HepG2 (cell line): ENCODE results near the gene PRSS8. TPM values are rescaled to one million over a fixed set of nuclear protein-coding genes. Genes with fewer than 3 reads are reported as not detected.

Experiments
- ARID2 ChIP-seq: sonication (generic); formaldehyde crosslinking; IDR thresholded peaks from 2 replicates; pipeline ENCODE4 v1.8.1; 2022; ENCODE audit warnings: mild to moderate bottlenecking, missing genetic modification reagents, borderline replicate concordance
- BORCS8-MEF2B ChIP-seq: sonication (generic); formaldehyde crosslinking; IDR thresholded peaks from 2 replicates; pipeline ENCODE4 v1.8.0; 2022; ENCODE audit warnings: mild to moderate bottlenecking, missing genetic modification reagents
- CREB1 ChIP-seq, 2 experiments: fragments of 450-650 bp in 1 of 2; IDR thresholded peaks; 2 replicates each; pipeline ENCODE4 v1.6.1; 2016 to 2017; ENCODE audit warnings: control low read depth in 1 of 2, mild to moderate bottlenecking in 1 of 2, missing compliant biosample characterization in 1 of 2, missing genetic modification characterization in 1 of 2
- ERF ChIP-seq: IDR thresholded peaks from 2 replicates; pipeline ENCODE4 v1.6.1; 2018; ENCODE audit warnings: missing biosample characterization, missing genetic modification reagents
- MBNL3 ChIP-seq: fragments of 250-450 bp; sonication (Bioruptor Pico); conservative IDR thresholded peaks from 2 replicates; pipeline ENCODE4 v1.8.0; 2022; ENCODE audit warnings: mild to moderate bottlenecking, inconsistent platforms
- NRL ChIP-seq: sonication (generic); formaldehyde crosslinking; IDR thresholded peaks from 2 replicates; pipeline ENCODE4 v1.5.0; 2020; ENCODE audit warnings: missing genetic modification reagents, mild to moderate bottlenecking, moderate library complexity, borderline replicate concordance
- ZBTB20 ChIP-seq: sonication (generic); formaldehyde crosslinking; IDR thresholded peaks from 2 replicates; pipeline ENCODE4 v1.8.1; 2023; ENCODE audit warnings: missing genetic modification reagents, low read depth, mild to moderate bottlenecking, borderline replicate concordance
- ZKSCAN5 ChIP-seq: sonication (generic); formaldehyde crosslinking; IDR thresholded peaks from 2 replicates; pipeline ENCODE4 v1.5.1; 2020; ENCODE audit warnings: mild to moderate bottlenecking, missing genetic modification reagents
- ZNF230 ChIP-seq: sonication (generic); formaldehyde crosslinking; IDR thresholded peaks from 2 replicates; pipeline ENCODE4 v1.4.0; 2020; ENCODE audit warnings: mild to moderate bottlenecking, missing genetic modification reagents
- ZNF326 ChIP-seq: sonication (generic); formaldehyde crosslinking; IDR thresholded peaks from 2 replicates; pipeline ENCODE4 v1.4.0; 2020; ENCODE audit warnings: missing genetic modification reagents, borderline replicate concordance
- ZSCAN30 ChIP-seq: sonication (generic); formaldehyde crosslinking; IDR thresholded peaks from 2 replicates; pipeline ENCODE4 v1.5.0; 2020; ENCODE audit warnings: mild to moderate bottlenecking, missing genetic modification reagents
- polyA plus RNA-seq, 8 experiments: library from polyadenylated mRNA; depleted of rRNA in 3 of 8; stranded (reverse) in 7 of 8; unstranded in 1 of 8; fragments of >200 nt; fragmentation: Illumina TruSeq in 4 of 8; extraction: Trizol in 4 of 8; gene quantifications; 2 replicates each; pipeline versions ENCODE4 v1.2.1 to v1.2.3, GENCODE V29; 2011 to 2016; ENCODE audit warnings: low read depth in 4 of 8, missing spikeins in 1 of 8, mixed read lengths in 1 of 8; ENCODE audit not compliant: insufficient read depth in 1 of 8
- total RNA-seq, 5 experiments: library from RNA; depleted of rRNA; stranded (reverse); fragments of >200 nt; fragmentation: Illumina TruSeq; extraction: Trizol; gene quantifications; 2 replicates each; pipeline ENCODE4 v1.2.3, GENCODE V29; 2016; ENCODE audit warnings: low read depth in 1 of 5
- TF ChIP-seq, protein P1 (sequence below): sonication (generic); formaldehyde crosslinking; IDR thresholded peaks from 2 replicates; pipeline ENCODE4 v1.8.1; 2023; ENCODE audit warnings: mild to moderate bottlenecking, missing genetic modification reagents, borderline replicate concordance
- TF ChIP-seq, protein P2 (sequence below): IDR thresholded peaks from 2 replicates; pipeline ENCODE4 v1.6.1; 2016; ENCODE audit warnings: control low read depth
- TF ChIP-seq, protein P3 (sequence below): sonication (generic); formaldehyde crosslinking; conservative IDR thresholded peaks from 2 replicates; pipeline ENCODE4 v1.4.0; 2020; ENCODE audit warnings: mild to moderate bottlenecking, missing genetic modification reagents, moderate library complexity
- TF ChIP-seq, protein P4 (sequence below): sonication (generic); formaldehyde crosslinking; IDR thresholded peaks from 2 replicates; pipeline ENCODE4 v1.5.0; 2020; ENCODE audit warnings: missing genetic modification reagents
- TF ChIP-seq, protein P5 (sequence below): IDR thresholded peaks from 2 replicates; pipeline ENCODE4 v1.6.1; 2012; ENCODE audit warnings: low read depth, low read length, improper control_type of control experiment
- TF ChIP-seq, protein P6 (sequence below): sonication (generic); formaldehyde crosslinking; IDR thresholded peaks from 2 replicates; pipeline ENCODE4 v1.8.1; 2023; ENCODE audit warnings: mild to moderate bottlenecking, missing genetic modification reagents
- TF ChIP-seq, protein P7 (sequence below): sonication (generic); formaldehyde crosslinking; IDR thresholded peaks from 2 replicates; pipeline ENCODE4 v1.4.0; 2020; ENCODE audit warnings: mild to moderate bottlenecking, missing genetic modification reagents

The PRSS8 gene
- total and polyA plus RNA-seq, 2 of the 13 experiments (the other 11 are each of a cell fraction or from before 2014, with no cell fraction given) = 2.6 to 7.2 TPM

DNA sequence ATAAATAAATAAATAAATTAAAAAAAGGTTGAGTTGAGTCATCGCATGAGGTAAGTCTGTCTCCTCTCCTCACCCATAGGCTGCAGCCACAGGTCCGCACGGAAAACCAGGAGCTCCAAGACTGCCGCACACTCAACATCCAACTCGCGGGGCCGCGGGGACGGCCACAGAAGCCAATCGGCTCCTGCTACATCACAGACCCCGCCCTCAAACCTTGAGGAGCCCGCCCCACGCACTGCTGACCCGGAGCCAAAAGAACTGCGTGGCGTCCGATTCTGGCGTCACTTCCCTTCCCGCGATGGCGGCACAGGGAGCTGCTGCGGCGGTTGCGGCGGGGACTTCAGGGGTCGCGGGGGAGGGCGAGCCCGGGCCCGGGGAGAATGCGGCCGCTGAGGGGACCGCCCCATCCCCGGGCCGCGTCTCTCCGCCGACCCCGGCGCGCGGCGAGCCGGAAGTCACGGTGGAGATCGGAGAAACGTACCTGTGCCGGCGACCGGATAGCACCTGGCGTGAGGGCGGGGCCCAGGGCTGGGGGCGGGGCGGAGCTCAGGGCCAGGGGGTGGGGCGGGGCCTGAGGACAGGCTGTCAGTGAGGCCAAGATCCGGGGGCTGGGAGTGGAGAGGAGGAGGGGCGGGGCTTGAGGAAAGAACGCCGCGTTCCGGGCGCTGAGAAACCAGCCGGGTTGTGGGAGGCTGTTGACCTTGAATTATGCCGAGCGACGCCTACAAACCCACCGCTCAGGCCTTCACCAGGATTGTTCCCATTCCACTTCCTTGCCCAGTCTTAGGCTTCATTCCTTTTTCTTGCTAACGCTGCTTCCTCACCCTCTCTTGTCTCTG, 17.9 kb downstream of the PRSS8 start, which contains the start of gene KAT8 (continued):
- TF ChIP-seq, protein P1, sequence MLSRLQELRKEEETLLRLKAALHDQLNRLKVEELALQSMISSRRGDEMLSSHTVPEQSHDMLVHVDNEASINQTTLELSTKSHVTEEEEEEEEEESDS (CRISPR knock-in tag) = 0 out of 2 replicates have a peak, but pooled peaks have one; percentile 83
- TF ChIP-seq, protein P2, sequence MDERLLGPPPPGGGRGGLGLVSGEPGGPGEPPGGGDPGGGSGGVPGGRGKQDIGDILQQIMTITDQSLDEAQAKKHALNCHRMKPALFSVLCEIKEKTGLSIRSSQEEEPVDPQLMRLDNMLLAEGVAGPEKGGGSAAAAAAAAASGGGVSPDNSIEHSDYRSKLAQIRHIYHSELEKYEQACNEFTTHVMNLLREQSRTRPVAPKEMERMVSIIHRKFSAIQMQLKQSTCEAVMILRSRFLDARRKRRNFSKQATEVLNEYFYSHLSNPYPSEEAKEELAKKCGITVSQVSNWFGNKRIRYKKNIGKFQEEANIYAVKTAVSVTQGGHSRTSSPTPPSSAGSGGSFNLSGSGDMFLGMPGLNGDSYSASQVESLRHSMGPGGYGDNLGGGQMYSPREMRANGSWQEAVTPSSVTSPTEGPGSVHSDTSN (CRISPR knock-in tag) = no peak
- TF ChIP-seq ERF (CRISPR knock-in tag) (peak; percentile 96; the same call in 1 of the 2 replicates), BORCS8-MEF2B (CRISPR knock-in tag) (peak; percentile 79), ZSCAN30 (CRISPR knock-in tag) (no peak), ZBTB20 (CRISPR knock-in tag) (peak; percentile 81), ZKSCAN5 (CRISPR knock-in tag) (no peak), ZNF230 (CRISPR knock-in tag) (peak; percentile 85), NRL (CRISPR knock-in tag) (0 out of 2 replicates have a peak, but pooled peaks have one; percentile 7), MBNL3 (CRISPR knock-in tag) (no peak), CREB1 (IDR thresholded peaks at IDR 0.05) (peak; percentile 93), CREB1 (CRISPR knock-in tag; IDR thresholded peaks at IDR 0.05) (peak; percentile 98), ZNF326 (CRISPR knock-in tag) (0 out of 2 replicates have a peak, but pooled peaks have one; percentile 59), ARID2 (peak; percentile 81)
- TF ChIP-seq, protein P3, sequence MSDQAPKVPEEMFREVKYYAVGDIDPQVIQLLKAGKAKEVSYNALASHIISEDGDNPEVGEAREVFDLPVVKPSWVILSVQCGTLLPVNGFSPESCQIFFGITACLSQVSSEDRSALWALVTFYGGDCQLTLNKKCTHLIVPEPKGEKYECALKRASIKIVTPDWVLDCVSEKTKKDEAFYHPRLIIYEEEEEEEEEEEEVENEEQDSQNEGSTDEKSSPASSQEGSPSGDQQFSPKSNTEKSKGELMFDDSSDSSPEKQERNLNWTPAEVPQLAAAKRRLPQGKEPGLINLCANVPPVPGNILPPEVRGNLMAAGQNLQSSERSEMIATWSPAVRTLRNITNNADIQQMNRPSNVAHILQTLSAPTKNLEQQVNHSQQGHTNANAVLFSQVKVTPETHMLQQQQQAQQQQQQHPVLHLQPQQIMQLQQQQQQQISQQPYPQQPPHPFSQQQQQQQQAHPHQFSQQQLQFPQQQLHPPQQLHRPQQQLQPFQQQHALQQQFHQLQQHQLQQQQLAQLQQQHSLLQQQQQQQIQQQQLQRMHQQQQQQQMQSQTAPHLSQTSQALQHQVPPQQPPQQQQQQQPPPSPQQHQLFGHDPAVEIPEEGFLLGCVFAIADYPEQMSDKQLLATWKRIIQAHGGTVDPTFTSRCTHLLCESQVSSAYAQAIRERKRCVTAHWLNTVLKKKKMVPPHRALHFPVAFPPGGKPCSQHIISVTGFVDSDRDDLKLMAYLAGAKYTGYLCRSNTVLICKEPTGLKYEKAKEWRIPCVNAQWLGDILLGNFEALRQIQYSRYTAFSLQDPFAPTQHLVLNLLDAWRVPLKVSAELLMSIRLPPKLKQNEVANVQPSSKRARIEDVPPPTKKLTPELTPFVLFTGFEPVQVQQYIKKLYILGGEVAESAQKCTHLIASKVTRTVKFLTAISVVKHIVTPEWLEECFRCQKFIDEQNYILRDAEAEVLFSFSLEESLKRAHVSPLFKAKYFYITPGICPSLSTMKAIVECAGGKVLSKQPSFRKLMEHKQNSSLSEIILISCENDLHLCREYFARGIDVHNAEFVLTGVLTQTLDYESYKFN (CRISPR knock-in tag) = peak; percentile 62
- TF ChIP-seq, protein P4, sequence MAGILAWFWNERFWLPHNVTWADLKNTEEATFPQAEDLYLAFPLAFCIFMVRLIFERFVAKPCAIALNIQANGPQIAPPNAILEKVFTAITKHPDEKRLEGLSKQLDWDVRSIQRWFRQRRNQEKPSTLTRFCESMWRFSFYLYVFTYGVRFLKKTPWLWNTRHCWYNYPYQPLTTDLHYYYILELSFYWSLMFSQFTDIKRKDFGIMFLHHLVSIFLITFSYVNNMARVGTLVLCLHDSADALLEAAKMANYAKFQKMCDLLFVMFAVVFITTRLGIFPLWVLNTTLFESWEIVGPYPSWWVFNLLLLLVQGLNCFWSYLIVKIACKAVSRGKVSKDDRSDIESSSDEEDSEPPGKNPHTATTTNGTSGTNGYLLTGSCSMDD (CRISPR knock-in tag) = no peak
- TF ChIP-seq, protein P5, sequence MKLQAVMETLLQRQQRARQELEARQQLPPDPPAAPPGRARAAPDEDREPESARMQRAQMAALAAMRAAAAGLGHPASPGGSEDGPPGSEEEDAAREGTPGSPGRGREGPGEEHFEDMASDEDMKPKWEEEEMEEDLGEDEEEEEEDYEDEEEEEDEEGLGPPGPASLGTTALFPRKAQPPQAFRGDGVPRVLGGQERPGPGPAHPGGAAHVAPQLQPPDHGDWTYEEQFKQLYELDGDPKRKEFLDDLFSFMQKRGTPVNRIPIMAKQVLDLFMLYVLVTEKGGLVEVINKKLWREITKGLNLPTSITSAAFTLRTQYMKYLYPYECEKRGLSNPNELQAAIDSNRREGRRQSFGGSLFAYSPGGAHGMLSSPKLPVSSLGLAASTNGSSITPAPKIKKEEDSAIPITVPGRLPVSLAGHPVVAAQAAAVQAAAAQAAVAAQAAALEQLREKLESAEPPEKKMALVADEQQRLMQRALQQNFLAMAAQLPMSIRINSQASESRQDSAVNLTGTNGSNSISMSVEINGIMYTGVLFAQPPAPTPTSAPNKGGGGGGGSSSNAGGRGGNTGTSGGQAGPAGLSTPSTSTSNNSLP = no peak
- TF ChIP-seq, protein P6, sequence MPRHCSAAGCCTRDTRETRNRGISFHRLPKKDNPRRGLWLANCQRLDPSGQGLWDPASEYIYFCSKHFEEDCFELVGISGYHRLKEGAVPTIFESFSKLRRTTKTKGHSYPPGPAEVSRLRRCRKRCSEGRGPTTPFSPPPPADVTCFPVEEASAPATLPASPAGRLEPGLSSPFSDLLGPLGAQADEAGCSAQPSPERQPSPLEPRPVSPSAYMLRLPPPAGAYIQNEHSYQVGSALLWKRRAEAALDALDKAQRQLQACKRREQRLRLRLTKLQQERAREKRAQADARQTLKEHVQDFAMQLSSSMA (CRISPR knock-in tag) = peak; percentile 93
- TF ChIP-seq, protein P7, sequence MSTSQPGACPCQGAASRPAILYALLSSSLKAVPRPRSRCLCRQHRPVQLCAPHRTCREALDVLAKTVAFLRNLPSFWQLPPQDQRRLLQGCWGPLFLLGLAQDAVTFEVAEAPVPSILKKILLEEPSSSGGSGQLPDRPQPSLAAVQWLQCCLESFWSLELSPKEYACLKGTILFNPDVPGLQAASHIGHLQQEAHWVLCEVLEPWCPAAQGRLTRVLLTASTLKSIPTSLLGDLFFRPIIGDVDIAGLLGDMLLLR (CRISPR knock-in tag) = no peak
